OCI-M2 (cell line): ENCODE data around the gene TUBA4B.
"Not testable (repeated sequence)": the region's sequence is repeated elsewhere in the genome, so short reads cannot be mapped to it uniquely, and the experiment has no call there.

ENCODE experiments used
- DNase-seq: peaks from one replicate; lab custom pipeline; 2025; ENCODE audit not compliant: unreplicated experiment; lab: John Stamatoyannopoulos, UW

TUBA4B gene

GRCh38 chr2:219309278-219309677 lies 56.2 kb downstream of the TUBA4B start, which contains the start of gene PTPRN:
Gene PTPRN (minus strand): TSS chr2:219309401. CDS start chr2:219309332, 69 bp downstream.
- DNase-seq, result no peak

GRCh38 chr2:219312683-219313263 lies 59.7 kb downstream of the TUBA4B start:
- DNase-seq, result not testable (repeated sequence)

GRCh38 chr2:219314804-219315468 lies 61.9 kb downstream of the TUBA4B start:
- no peak for DNase-seq
